22Rv1 (cell line): ENCODE results near the gene POLE3.

ENCODE experiments used
- H3K27ac ChIP-seq: fragments of 450-650 bp; 2 replicates; pipeline ENCODE4 v1.5.1; 2017
- ZFX ChIP-seq: fragments of 450-650 bp; IDR thresholded peaks from 2 replicates; pipeline ENCODE4 v1.6.1; 2017; ENCODE audit warnings: antibody characterized with exemption, borderline replicate concordance
- TF ChIP-seq, protein P1 (sequence below): fragments of 450-650 bp; IDR thresholded peaks from 2 replicates; pipeline ENCODE4 v1.5.1; 2017; ENCODE audit warnings: mild to moderate bottlenecking

The POLE3 gene

DNA sequence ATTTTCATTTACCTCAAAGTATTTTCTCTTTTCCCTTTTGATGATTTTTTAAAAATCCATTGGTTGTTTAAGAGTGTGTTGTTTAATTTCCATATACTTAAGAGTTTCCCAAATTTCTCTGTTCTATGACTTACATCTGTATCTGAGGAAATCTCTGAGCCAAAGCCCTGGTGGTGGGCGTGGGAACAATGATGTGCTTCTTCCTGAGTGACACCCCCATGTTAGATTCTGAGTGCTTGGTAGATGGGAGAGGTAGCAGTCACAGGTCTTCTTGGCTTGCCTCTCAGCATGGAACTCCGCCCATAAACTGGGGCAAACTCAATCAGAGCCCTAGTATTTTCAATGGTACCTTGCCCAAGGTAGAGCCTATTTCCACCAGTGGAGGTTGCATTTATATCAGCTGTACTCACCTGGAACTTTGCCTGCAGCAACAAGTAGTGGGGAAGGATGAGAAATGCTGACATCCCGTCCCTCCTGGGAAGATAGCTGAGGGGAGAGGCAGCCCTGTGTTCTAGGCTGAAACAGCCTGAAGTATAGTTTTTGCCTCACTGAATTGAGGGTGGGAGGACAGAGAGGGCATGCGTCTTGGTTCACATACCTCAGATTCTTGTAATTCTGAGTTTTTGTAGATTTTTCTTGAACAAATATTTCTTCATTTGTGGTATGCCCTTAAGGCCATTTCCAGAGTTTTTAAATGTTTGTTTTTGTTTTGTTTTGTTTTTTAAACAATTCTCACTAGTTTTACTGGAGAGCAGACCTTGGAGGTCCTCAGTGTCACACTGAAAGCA lies 26.4 kb upstream of the POLE3 start:
- TF ChIP-seq, protein P1, sequence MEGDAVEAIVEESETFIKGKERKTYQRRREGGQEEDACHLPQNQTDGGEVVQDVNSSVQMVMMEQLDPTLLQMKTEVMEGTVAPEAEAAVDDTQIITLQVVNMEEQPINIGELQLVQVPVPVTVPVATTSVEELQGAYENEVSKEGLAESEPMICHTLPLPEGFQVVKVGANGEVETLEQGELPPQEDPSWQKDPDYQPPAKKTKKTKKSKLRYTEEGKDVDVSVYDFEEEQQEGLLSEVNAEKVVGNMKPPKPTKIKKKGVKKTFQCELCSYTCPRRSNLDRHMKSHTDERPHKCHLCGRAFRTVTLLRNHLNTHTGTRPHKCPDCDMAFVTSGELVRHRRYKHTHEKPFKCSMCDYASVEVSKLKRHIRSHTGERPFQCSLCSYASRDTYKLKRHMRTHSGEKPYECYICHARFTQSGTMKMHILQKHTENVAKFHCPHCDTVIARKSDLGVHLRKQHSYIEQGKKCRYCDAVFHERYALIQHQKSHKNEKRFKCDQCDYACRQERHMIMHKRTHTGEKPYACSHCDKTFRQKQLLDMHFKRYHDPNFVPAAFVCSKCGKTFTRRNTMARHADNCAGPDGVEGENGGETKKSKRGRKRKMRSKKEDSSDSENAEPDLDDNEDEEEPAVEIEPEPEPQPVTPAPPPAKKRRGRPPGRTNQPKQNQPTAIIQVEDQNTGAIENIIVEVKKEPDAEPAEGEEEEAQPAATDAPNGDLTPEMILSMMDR, result no peak
- TF ChIP-seq ZFX, result no peak
- H3K27ac ChIP-seq, result no peak overlapping the region

DNA sequence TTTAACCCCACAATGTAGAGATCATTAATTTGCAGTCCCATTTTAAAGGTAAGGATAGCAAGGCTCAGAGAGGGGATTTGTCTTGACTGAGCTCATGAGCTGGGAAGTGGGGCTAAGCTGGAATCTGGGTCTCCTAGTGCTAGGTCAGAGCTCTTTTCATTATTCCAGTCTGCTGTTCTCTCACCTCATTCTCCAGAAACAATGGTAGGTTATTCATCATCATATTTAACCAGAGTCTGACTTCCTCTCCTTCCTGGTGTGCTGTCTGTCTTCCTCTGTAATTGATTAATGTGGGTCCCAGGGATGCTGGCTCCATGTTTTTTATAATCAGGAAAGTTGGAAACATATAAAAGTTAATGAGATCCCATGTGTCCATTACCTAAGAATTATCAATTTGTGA lies 20.7 kb upstream of the POLE3 start:
- H3K27ac ChIP-seq, result no peak overlapping the region
- TF ChIP-seq, protein P1, result no peak
- TF ChIP-seq ZFX, result no peak

DNA sequence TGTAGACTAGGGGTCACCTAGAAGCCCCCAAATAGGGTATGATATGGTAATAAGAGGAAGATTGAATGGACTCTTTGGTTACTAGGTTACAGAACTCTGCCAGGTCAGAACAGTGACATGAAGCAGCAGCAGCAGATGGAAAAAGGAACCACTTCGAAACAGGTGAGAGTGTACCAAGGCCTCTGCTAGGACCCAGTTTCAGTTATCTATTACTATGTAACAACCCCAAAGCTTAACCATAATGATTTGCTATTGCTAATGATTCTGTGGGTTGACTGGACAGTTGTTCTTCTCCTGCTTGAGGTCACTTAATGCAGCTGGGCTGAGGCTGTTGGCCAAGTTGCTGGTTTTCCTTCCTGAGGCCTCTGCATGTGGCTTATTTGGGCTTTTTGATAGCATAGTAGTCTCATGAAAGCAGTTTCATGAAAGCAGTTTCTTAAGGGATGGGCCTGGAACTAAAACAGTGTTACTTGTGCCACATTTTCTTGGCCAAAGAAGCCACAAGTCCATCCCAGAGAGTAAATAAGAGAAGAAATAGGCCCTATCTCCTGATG lies 17.7 kb upstream of the POLE3 start:
- TF ChIP-seq ZFX, result no peak
- TF ChIP-seq, protein P1, result no peak
- no peak overlapping the region for H3K27ac ChIP-seq

DNA sequence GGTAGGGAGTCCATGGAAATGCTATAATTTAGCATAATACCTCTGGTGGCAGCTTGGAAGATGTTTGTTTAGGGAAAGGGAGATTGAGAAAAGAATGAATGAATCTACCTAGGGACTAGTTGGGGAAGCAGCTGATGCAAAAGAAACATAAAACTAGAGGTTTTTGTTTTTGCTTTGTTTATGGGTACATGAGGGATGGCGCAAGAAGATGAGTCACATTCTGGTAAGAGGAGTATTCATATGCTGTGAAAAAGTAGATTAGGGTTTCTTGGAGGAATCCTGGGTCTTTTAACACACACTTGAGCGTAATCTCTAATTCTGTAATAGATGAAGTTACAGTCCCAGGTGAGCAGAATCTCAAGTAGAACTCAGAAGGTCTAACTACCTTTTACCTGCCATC lies 17.2 kb upstream of the POLE3 start:
- TF ChIP-seq, protein P1, result no peak
- no peak for TF ChIP-seq ZFX
- H3K27ac ChIP-seq, result no peak overlapping the region

DNA sequence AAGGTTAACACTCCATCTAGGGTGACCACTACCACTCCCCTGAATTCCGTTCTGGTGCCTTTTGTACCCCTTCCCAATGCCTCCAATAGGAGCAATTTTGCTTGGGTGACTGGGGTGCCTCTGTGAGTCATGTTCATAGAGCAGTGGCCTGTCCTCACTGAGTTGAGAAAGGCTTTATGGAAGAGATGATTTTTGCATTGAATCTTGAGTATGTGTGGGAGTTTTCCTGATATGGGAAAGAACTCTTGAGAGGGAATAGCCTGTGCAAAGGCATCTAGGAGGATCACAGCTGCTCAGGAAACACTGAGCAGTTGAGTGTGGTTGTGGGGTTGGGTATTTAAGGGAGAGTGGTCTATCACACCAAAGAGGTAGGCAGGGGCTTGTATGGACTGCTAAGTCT lies 16.2 kb upstream of the POLE3 start:
- TF ChIP-seq ZFX, result no peak
- TF ChIP-seq, protein P1, result no peak
- H3K27ac ChIP-seq, result no peak overlapping the region

DNA sequence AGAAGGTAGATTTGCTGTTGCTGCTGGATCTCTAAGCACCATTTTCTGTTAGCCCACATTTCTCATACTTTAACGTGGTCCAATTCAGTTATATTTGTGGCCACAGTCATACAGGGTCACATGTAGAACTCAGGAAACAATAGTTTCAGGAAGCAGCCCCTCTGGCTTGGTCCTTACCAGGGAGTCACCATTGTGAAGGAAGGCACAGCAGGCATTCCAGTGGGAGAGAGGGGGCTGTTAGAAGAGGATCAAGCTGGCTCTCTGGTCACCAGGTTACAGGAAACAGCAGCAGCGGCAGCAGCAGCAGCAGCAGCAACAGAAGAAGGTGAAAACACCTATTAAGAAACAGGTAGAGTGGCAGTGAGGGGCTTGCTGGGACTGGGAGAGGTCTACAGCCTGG lies 14.6 kb upstream of the POLE3 start:
- no peak overlapping the region for H3K27ac ChIP-seq
- TF ChIP-seq ZFX, result no peak
- TF ChIP-seq, protein P1, result no peak

DNA sequence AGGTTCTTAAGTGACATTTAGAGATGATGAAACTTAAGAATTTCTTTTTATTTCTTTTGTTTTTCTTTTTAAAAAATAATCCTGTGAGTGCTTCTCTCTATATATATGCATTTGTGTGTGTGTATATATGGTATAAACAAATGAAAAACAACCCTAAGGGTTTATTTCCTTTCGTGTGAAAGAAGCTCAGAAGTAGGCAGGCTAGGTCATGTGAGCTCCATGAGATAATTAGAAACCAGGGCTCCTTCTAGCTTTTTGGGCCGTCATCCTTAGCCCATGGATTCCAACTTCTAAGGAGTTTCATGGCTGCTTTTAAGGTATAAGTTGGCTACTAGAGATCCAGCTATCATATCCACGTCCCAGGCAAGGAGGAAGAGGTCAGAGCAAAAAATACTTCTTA lies 11.3 kb upstream of the POLE3 start:
- TF ChIP-seq ZFX, result no peak
- H3K27ac ChIP-seq, result no peak overlapping the region
